Peyer's patch (tissue), 4 donors: ENCODE measurements around the gene B4GALNT4.

Experiments used
- POLR2A ChIP-seq, 2 donors: fragments of 450-650 bp; IDR thresholded peaks; one replicate each; pipeline ENCODE4 v1.5.1; 2017; ENCODE audit warnings: antibody characterized with exemption in 2 of 2, mild to moderate bottlenecking in 2 of 2, moderate library complexity in 2 of 2
- TF ChIP-seq, protein P1 (sequence below), 6 experiments: fragments of 450-650 bp in 4 of 6; fragments of 200-600 bp in 2 of 6; sonication (generic) in 1 of 6; IDR thresholded peaks; one replicate each; pipeline ENCODE4 v1.5.1; 2017 to 2019; ENCODE audit warnings: antibody characterized with exemption in 6 of 6, mild to moderate bottlenecking in 3 of 6, moderate library complexity in 1 of 6

DNA sequence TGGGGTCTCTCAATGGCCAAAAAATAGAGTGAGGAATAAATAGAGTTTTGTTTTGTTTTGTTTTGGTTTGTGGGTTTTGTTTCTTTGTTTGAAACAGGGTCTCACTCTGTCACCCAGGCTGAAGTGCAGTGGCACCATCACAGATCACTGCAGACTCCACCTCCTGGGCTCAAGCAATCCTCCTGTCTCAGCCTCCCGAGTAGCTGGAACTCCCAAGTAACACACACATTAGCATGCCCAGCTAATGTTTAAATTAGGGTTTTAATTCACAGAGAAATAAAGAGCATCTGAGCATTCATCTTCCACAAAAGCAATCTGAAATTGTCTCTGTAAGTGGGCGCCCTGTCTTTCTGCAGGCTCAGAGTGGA, 39.4 kb upstream of the B4GALNT4 start:
- TF ChIP-seq, protein P1, sequence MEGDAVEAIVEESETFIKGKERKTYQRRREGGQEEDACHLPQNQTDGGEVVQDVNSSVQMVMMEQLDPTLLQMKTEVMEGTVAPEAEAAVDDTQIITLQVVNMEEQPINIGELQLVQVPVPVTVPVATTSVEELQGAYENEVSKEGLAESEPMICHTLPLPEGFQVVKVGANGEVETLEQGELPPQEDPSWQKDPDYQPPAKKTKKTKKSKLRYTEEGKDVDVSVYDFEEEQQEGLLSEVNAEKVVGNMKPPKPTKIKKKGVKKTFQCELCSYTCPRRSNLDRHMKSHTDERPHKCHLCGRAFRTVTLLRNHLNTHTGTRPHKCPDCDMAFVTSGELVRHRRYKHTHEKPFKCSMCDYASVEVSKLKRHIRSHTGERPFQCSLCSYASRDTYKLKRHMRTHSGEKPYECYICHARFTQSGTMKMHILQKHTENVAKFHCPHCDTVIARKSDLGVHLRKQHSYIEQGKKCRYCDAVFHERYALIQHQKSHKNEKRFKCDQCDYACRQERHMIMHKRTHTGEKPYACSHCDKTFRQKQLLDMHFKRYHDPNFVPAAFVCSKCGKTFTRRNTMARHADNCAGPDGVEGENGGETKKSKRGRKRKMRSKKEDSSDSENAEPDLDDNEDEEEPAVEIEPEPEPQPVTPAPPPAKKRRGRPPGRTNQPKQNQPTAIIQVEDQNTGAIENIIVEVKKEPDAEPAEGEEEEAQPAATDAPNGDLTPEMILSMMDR (IDR thresholded peaks at IDR 0.05) = no peak
- TF ChIP-seq POLR2A (IDR thresholded peaks at IDR 0.05) = no peak
